Measurements from ENCODE around the gene ATP2C2. TPM values are rescaled to one million over a fixed set of nuclear protein-coding genes. Genes with fewer than 3 reads are reported as not detected.

The ATP2C2 gene
- total and polyA plus RNA-seq, 2 experiments from 2014 or later: 2.1 TPM

- Mint-ChIP-seq H3K4me3 (no peak overlapping the region), H3K4me1 (peaks cover 29% of the 10 kb centered on the region), H3K27me3 (ENCODE audit: insufficient read depth, low read depth, poor library complexity) (peaks cover 8% of the 10 kb centered on the region), H3K36me3 (ENCODE audit: low read depth) (no peaks in the 10 kb centered on the region), H3K27ac (no peak overlapping the region), H3K9me3 (no peaks in the 10 kb centered on the region; the same call in 2 of the 3 replicates)
- Histone ChIP-seq H2AFZ (no peak overlapping the region), H3K79me2 (replicated peaks; ENCODE audit: insufficient read depth) (no peaks in the 10 kb centered on the region), H3F3A (replicated peaks; ENCODE audit: low read depth) (no peaks in the 10 kb centered on the region), H3K4me2 (no peak overlapping the region), H3K27ac (ENCODE audit: low read depth) (no peak overlapping the region), H4K20me1 (replicated peaks; ENCODE audit: insufficient read depth) (no peaks in the 10 kb centered on the region), H3K4me1 (ENCODE audit: insufficient read depth) (no peaks in the 10 kb centered on the region; the same call in 1 of the 2 replicates), H3K4me3 (no peak overlapping the region), H3K9me2 (ENCODE audit: insufficient read depth) (no peaks in the 10 kb centered on the region), H3K36me3 (ENCODE audit: insufficient read depth) (no peaks in the 10 kb centered on the region), H3K27me3 (ENCODE audit: insufficient read depth) (no peaks in the 10 kb centered on the region)
- TF ChIP-seq CTCF (conservative IDR thresholded peaks at IDR 0.05; ENCODE audit: low read depth in 2 of 2): no peak
- no peak for TF ChIP-seq CREB1 (CRISPR knock-in tag; IDR thresholded peaks at IDR 0.05; ENCODE audit: low read depth)
- TF ChIP-seq ZNF114 (CRISPR knock-in tag; IDR thresholded peaks at IDR 0.05): no peak
- no peak for TF ChIP-seq POLR2AphosphoS5 (IDR thresholded peaks at IDR 0.05; ENCODE audit: low read depth)
- TF ChIP-seq REST (IDR thresholded peaks at IDR 0.05; ENCODE audit: unreplicated experiment): no peak
- no peak for TF ChIP-seq NANOG (IDR thresholded peaks at IDR 0.05; ENCODE audit: borderline replicate concordance)
- no peak for TF ChIP-seq EZH2phosphoT487 (IDR thresholded peaks at IDR 0.05; ENCODE audit: unreplicated experiment)
- no peak for TF ChIP-seq ETS1 (IDR thresholded peaks at IDR 0.05)
- no peak for TF ChIP-seq STAT1 (IDR thresholded peaks at IDR 0.05; ENCODE audit: unreplicated experiment)
- no peak for TF ChIP-seq JUNB (IDR thresholded peaks at IDR 0.05; ENCODE audit: unreplicated experiment)
- no peak for TF ChIP-seq ZNF331 (CRISPR knock-in tag; IDR thresholded peaks at IDR 0.05; ENCODE audit: low read depth)
- no peak for TF ChIP-seq ZNF462 (CRISPR knock-in tag; IDR thresholded peaks at IDR 0.05)
- no peak for TF ChIP-seq EZH2 (IDR thresholded peaks at IDR 0.05; ENCODE audit: low read depth, unreplicated experiment)
- ATAC-seq (no peak), DNase-seq (ENCODE audit: low spot score) (no peak)
These were observed 9.6 kb upstream of the ATP2C2 start for GRCh38 chr16:84358601-84359295.
